ENCODE results near the gene SPZ1.
"Not testable (repeated sequence)": the region's sequence is repeated elsewhere in the genome, so short reads cannot be mapped to it uniquely, and the experiment has no call there.

Gene SPZ1

GRCh38 chr5:80319702-80320101, at the start of gene SPZ1:
Gene SPZ1 (plus strand): TSS chr5:80320002. CDS start chr5:80320216, 214 bp downstream.
- DNase-seq, result no peak

GRCh38 chr5:80270543-80270942, 49.3 kb upstream of the SPZ1 start:
- DNase-seq, result not testable (repeated sequence)

- peak; percentile 49 for DNase-seq
Observed at GRCh38 chr5:80275347-80275746, 44.5 kb upstream of the SPZ1 start.

GRCh38 chr5:80276186-80276585, 43.6 kb upstream of the SPZ1 start:
- DNase-seq, result no peak

GRCh38 chr5:80277191-80277590, 42.6 kb upstream of the SPZ1 start:
- DNase-seq, result no peak

GRCh38 chr5:80282054-80282453, 37.7 kb upstream of the SPZ1 start:
- no peak for DNase-seq

- DNase-seq, result no peak
Observed at GRCh38 chr5:80283360-80283759, 36.4 kb upstream of the SPZ1 start.

- peak; percentile 33 for DNase-seq
Observed at GRCh38 chr5:80284720-80285119, 35.1 kb upstream of the SPZ1 start.

GRCh38 chr5:80288177-80288576, 31.6 kb upstream of the SPZ1 start:
- no peak for DNase-seq

GRCh38 chr5:80289320-80289719, 30.5 kb upstream of the SPZ1 start:
- DNase-seq, result no peak

GRCh38 chr5:80291761-80292160, 28.0 kb upstream of the SPZ1 start:
- DNase-seq, result no peak

- no peak for DNase-seq
Observed at GRCh38 chr5:80296121-80296520, 23.7 kb upstream of the SPZ1 start.

GRCh38 chr5:80299601-80300000, 20.2 kb upstream of the SPZ1 start:
- DNase-seq, result no peak

- no peak for DNase-seq
Observed at GRCh38 chr5:80300125-80300524, 19.7 kb upstream of the SPZ1 start.

GRCh38 chr5:80300796-80301195, 19.0 kb upstream of the SPZ1 start:
- DNase-seq, result not testable (repeated sequence)

GRCh38 chr5:80301342-80301741, 18.5 kb upstream of the SPZ1 start:
- not testable (repeated sequence) for DNase-seq

- no peak for DNase-seq
Observed at GRCh38 chr5:80302636-80303035, 17.2 kb upstream of the SPZ1 start.

- DNase-seq, result no peak
Observed at GRCh38 chr5:80308526-80308925, 11.3 kb upstream of the SPZ1 start.

GRCh38 chr5:80309871-80310665, 9.7 kb upstream of the SPZ1 start:
- no peak for DNase-seq

GRCh38 chr5:80315244-80315643, 4.6 kb upstream of the SPZ1 start:
- DNase-seq, result no peak

GRCh38 chr5:80318212-80318611, 1.6 kb upstream of the SPZ1 start:
- DNase-seq, result no peak

- DNase-seq, result no peak
Observed at GRCh38 chr5:80324912-80325311, 5.1 kb downstream of the SPZ1 start.

- no peak for DNase-seq
Observed at GRCh38 chr5:80326468-80326867, 6.7 kb downstream of the SPZ1 start.

- DNase-seq, result no peak
Observed at GRCh38 chr5:80337379-80337778, 17.6 kb downstream of the SPZ1 start.

- no peak for DNase-seq
Observed at GRCh38 chr5:80339116-80339515, 19.3 kb downstream of the SPZ1 start.

Data from CD4-positive, alpha-beta T cell treated with Interleukin-21 for 1 hour (primary cell).